ENCODE results near the gene SLC44A4.

The SLC44A4 gene

GRCh38 chr6:31888276-31889258 lies 9.8 kb upstream of the SLC44A4 start:
- H3K79me2 ChIP-seq (ENCODE audit: insufficient read depth, low read depth) = no peaks in the 10 kb centered on the region
- no peaks in the 10 kb centered on the region for H3K36me3 ChIP-seq (ENCODE audit: insufficient read depth)
- H2AFZ ChIP-seq (ENCODE audit: low read depth) = no peak overlapping the region
- H4K20me1 ChIP-seq (ENCODE audit: insufficient read depth) = no peaks in the 10 kb centered on the region
- H3K9ac ChIP-seq = no peak overlapping the region
- no peak overlapping the region for H3K4me2 ChIP-seq
- H3K4me3 ChIP-seq (IDR thresholded peaks at IDR 0.05; ENCODE audit: insufficient read depth, low read depth, low read length) = no peak overlapping the region
- TF ChIP-seq, protein P1, sequence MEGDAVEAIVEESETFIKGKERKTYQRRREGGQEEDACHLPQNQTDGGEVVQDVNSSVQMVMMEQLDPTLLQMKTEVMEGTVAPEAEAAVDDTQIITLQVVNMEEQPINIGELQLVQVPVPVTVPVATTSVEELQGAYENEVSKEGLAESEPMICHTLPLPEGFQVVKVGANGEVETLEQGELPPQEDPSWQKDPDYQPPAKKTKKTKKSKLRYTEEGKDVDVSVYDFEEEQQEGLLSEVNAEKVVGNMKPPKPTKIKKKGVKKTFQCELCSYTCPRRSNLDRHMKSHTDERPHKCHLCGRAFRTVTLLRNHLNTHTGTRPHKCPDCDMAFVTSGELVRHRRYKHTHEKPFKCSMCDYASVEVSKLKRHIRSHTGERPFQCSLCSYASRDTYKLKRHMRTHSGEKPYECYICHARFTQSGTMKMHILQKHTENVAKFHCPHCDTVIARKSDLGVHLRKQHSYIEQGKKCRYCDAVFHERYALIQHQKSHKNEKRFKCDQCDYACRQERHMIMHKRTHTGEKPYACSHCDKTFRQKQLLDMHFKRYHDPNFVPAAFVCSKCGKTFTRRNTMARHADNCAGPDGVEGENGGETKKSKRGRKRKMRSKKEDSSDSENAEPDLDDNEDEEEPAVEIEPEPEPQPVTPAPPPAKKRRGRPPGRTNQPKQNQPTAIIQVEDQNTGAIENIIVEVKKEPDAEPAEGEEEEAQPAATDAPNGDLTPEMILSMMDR (conservative IDR thresholded peaks at IDR 0.05; ENCODE audit: low read depth, low read length) = peak; percentile 83
- H3K4me1 ChIP-seq (ENCODE audit: low read depth, poor library complexity, severe bottlenecking) = peaks cover 9% of the 10 kb centered on the region
- H3K27ac ChIP-seq = no peak overlapping the region
- H3K27me3 ChIP-seq (ENCODE audit: insufficient read depth, low read depth) = no peaks in the 10 kb centered on the region

DNA sequence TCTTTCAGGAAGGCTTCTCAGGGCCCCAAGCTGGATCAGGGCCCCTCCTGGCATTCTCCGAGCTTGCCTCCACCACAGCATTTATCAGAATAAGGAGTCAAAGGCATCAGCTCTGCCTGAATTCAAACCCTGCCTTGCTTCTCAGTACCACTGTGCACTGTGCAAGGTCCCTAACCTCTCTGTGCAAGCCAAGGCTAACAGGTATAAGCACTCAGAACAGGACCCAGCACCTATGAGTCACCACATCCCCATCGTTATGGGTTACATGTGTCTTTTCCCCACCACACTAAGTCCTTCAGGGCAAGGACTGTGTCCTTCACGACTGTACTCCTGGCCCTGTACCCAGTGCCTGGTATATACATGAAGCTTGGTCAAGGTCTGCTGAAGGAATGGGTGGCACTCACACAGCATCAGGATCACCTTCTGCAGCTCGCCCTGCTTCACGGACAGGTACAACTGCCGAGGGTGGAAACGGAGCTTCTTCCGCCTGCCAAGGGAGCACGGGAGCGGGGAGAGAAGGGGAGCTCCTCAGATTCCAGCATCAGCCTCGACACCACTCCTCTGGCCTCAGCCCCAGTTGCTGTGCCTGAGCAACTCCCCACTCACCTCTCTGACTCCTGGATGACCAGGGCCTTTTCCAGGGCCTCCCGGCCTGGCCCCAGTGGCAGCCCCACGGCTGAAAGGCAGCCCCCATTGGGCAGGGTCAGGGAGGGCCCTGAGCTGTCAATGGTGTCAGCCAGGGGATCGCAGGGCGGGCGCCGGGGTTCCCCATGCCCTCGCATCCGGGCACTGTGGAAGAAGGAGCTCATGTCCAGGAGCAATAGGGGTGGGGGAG lies 8.6 kb upstream of the SLC44A4 start:
- H3K4me2 ChIP-seq = no peak overlapping the region
- H4K20me1 ChIP-seq (ENCODE audit: insufficient read depth) = no peaks in the 10 kb centered on the region
- H2AFZ ChIP-seq (ENCODE audit: low read depth) = no peak overlapping the region
- H3K4me1 ChIP-seq (ENCODE audit: low read depth, poor library complexity, severe bottlenecking) = peaks cover 6% of the 10 kb centered on the region
- H3K79me2 ChIP-seq (ENCODE audit: insufficient read depth, low read depth) = no peaks in the 10 kb centered on the region
- no peak overlapping the region for H3K27ac ChIP-seq
- TF ChIP-seq, protein P1 (conservative IDR thresholded peaks at IDR 0.05; ENCODE audit: low read depth, low read length) = no peak
- H3K9ac ChIP-seq = no peak overlapping the region
- H3K36me3 ChIP-seq (ENCODE audit: insufficient read depth) = no peaks in the 10 kb centered on the region
- no peak overlapping the region for H3K4me3 ChIP-seq (IDR thresholded peaks at IDR 0.05; ENCODE audit: insufficient read depth, low read depth, low read length)
- H3K27me3 ChIP-seq (ENCODE audit: insufficient read depth, low read depth) = no peaks in the 10 kb centered on the region

DNA sequence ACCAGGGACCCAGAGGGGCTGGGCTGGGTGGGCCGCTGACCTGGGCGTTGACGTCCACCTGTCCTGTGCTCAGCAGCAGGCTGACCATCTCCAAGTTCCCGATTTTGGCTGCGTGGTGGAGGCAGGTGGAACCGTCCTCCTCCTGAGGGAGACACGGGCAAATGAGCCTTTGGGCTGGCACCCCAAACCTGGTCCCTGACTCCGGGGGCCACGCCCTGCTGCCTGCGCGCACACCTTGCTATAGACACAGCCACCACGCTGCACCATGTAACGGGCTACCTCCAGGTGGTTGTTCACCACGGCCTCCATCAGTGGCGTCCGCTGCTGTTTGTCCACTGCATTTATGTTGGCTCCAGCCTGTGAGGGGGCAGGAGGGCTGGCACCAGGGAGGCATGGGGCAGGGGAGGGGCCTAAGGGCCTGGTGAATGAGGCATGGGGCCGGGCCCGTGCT lies 7.8 kb upstream of the SLC44A4 start:
- H3K27me3 ChIP-seq (ENCODE audit: insufficient read depth, low read depth) = no peaks in the 10 kb centered on the region
- H3K4me3 ChIP-seq (IDR thresholded peaks at IDR 0.05; ENCODE audit: insufficient read depth, low read depth, low read length) = no peak overlapping the region
- H3K9ac ChIP-seq = no peak overlapping the region
- TF ChIP-seq, protein P1 (conservative IDR thresholded peaks at IDR 0.05; ENCODE audit: low read depth, low read length) = no peak
- H3K79me2 ChIP-seq (ENCODE audit: insufficient read depth, low read depth) = no peaks in the 10 kb centered on the region
- H3K4me1 ChIP-seq (ENCODE audit: low read depth, poor library complexity, severe bottlenecking) = peaks cover 12% of the 10 kb centered on the region
- H3K27ac ChIP-seq = no peak overlapping the region
- no peaks in the 10 kb centered on the region for H3K36me3 ChIP-seq (ENCODE audit: insufficient read depth)
- H3K4me2 ChIP-seq = no peak overlapping the region
- no peaks in the 10 kb centered on the region for H4K20me1 ChIP-seq (ENCODE audit: insufficient read depth)
- H2AFZ ChIP-seq (ENCODE audit: low read depth) = no peak overlapping the region

DNA sequence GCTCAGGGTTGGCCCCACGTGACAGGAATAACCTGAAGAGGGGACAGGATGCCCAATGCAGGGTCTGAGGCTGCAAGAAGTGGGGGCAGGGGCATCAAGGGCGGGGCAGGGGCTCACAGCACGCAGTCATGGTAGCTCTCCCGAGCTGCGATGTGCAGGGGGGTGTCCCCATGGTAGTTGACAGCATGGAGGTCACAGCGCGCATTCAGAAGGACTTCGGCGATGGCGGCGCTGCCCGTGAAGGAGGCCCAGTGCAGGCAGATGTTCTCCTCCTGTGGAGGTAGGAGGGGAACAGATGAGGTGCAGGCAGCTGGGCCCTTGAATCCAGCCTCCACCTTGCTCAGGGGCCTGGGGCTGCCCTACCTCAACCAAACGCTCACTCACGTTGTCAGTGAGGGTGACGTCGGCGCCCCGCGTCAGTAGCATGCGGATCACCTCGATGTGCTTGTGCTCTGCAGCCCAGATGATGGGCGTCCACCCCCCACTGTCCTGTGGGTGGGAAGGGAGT lies 5.8 kb upstream of the SLC44A4 start:
- no peaks in the 10 kb centered on the region for H3K27me3 ChIP-seq (ENCODE audit: insufficient read depth, low read depth)
- H3K27ac ChIP-seq = no peak overlapping the region
- no peaks in the 10 kb centered on the region for H4K20me1 ChIP-seq (ENCODE audit: insufficient read depth)
- H3K9ac ChIP-seq = no peak overlapping the region
- no peak overlapping the region for H3K4me3 ChIP-seq (IDR thresholded peaks at IDR 0.05; ENCODE audit: insufficient read depth, low read depth, low read length)
- H3K79me2 ChIP-seq (ENCODE audit: insufficient read depth, low read depth) = no peaks in the 10 kb centered on the region
- H3K4me2 ChIP-seq = no peak overlapping the region
- TF ChIP-seq, protein P1 (conservative IDR thresholded peaks at IDR 0.05; ENCODE audit: low read depth, low read length) = no peak
- peaks cover 12% of the 10 kb centered on the region for H3K4me1 ChIP-seq (ENCODE audit: low read depth, poor library complexity, severe bottlenecking)
- no peak overlapping the region for H2AFZ ChIP-seq (ENCODE audit: low read depth)
- no peaks in the 10 kb centered on the region for H3K36me3 ChIP-seq (ENCODE audit: insufficient read depth)
